OCI-LY3 (cell line): Measurements from ENCODE around the gene HOXB6.

ENCODE experiments used
- EZH2phosphoT487 ChIP-seq: fragments of 200-600 bp; shearing (Covaris generic); IDR thresholded peaks from 2 replicates; pipeline ENCODE4 v1.6.1; 2018; ENCODE audit warnings: antibody characterized with exemption, mixed run types, low read depth
- TF ChIP-seq, protein P1 (sequence below): fragments of 200-600, 300-600 bp; sonication (generic); IDR thresholded peaks from 2 replicates; pipeline ENCODE4 v1.5.1; 2014; ENCODE audit warnings: antibody characterized with exemption, low read length, low read depth

GRCh38 chr17:48597528-48597777, 7.3 kb downstream of the HOXB6 start:
- TF ChIP-seq, protein P1, sequence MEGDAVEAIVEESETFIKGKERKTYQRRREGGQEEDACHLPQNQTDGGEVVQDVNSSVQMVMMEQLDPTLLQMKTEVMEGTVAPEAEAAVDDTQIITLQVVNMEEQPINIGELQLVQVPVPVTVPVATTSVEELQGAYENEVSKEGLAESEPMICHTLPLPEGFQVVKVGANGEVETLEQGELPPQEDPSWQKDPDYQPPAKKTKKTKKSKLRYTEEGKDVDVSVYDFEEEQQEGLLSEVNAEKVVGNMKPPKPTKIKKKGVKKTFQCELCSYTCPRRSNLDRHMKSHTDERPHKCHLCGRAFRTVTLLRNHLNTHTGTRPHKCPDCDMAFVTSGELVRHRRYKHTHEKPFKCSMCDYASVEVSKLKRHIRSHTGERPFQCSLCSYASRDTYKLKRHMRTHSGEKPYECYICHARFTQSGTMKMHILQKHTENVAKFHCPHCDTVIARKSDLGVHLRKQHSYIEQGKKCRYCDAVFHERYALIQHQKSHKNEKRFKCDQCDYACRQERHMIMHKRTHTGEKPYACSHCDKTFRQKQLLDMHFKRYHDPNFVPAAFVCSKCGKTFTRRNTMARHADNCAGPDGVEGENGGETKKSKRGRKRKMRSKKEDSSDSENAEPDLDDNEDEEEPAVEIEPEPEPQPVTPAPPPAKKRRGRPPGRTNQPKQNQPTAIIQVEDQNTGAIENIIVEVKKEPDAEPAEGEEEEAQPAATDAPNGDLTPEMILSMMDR: no peak
- no peak for TF ChIP-seq EZH2phosphoT487
